GM12891 (cell line): ENCODE measurements around the gene NFIX.

ENCODE experiments used
- POLR2AphosphoS5 ChIP-seq: IDR thresholded peaks from 2 replicates; pipeline ENCODE4 v1.6.1; 2011; ENCODE audit warnings: low read depth, low read length, control low read depth
- TAF1 ChIP-seq: IDR thresholded peaks from 2 replicates; pipeline ENCODE4 v1.6.1; 2011; ENCODE audit warnings: low read depth, low read length, control low read depth

DNA sequence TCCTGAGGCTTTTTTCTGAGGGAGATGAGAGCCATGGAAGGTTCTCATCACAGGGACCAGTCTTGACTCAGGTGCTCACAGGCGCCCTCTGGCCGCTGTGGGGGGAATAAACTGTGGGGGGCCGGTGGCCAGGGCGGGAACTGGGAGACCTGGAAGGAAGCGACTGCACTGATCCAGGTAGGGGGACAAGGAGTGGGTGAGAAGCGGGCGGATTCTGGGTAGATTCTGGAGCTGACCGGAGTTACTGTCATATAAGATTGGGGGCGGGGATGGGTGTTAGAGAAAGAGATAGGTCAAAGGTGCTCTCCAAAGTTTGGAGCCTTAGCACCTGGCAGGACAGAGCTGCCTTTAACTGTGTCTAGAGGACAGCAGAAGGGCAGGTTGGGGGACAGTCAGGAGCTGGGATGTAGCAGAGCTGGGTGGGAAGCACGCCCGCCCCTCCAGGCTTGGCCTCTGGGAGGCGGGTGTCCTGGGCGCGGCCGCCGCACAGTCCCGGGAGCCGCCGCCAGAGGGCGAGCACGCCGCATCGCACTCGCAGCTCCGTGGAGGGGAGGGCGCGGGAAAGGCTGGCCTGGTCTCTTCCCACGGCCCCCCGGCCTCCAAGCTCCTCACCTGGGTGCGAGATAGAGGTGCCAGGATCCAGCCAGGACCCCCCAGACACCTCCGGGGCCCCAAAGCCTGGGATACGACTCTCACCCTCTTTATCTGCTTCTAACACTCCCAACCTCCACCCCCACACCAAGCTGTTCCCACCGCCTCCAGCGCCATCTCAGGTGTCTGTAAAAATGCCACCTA, 30.1 kb upstream of the NFIX start:
- TF ChIP-seq POLR2AphosphoS5 (no peak), TAF1 (no peak)
